Left forelimb (tissue), 1 donor: ENCODE measurements around the gene ZNF366.

Source experiments
- DNase-seq: peaks from one replicate; pipeline ENCODE4 v3.0.0-alpha.2; 2018; ENCODE audit warnings: low spot score

ZNF366 gene

DNA sequence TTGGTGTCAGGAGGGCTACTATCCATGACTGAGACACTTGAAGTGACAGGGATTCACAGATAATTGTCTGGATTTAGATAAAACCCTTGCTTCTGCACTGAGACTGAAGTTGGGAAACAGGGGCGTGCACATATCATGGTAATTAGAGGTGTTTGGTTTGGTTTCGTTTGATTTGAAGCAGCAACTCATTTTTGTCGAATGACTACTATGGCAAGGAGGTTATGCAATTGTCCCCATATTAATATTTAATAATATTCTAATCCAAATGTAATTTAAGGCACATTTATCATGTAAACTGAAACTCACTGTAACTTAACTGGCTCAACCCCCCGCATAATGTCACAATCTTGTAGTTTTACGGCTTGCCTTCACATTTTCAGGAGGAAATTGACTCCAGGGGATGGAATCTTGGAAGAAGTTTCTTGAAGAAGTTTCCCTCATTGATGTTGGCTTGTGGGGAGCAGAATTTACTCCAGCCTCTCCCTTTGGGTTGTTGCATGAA, 12.5 kb downstream of the ZNF366 start:
- no peak for DNase-seq

DNA sequence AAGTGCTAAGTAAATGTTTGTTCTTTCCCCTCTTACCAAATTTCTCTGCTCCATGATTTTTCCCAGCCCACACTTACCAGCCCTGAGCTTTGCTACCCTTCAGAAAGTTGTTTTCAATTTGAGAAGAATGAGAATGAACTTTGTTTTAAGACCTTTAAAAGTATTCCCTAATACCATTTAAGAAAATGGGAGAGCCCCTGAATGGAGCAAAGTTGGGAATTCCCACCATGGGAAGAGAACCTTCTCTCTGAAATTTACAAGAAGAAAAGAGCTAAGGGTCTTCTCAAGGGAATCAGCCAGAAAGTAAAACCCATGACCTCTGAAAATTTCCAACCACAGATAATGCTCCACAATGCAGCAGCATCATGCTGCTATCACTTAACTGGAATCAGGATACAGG, 17.7 kb downstream of the ZNF366 start:
- DNase-seq, result no peak

DNA sequence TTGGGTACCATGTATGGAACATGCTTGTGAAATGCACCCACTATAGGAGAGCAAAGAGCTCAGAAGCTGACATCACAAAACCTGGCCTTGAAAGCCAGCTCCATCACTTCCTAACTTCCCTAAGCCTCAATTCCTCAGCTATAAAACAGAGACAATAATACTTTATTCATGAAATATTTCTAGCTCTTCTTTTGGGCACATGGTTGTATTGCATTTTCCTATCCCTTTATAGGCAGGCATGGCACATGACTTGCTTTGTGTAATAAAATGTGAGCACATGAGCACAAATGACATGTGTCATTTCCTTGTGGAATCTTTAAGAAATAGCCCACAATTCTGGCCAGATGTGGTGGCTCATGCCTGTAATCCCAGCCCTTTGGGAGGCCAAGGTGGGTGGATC, 18.5 kb downstream of the ZNF366 start:
- DNase-seq, result no peak

DNA sequence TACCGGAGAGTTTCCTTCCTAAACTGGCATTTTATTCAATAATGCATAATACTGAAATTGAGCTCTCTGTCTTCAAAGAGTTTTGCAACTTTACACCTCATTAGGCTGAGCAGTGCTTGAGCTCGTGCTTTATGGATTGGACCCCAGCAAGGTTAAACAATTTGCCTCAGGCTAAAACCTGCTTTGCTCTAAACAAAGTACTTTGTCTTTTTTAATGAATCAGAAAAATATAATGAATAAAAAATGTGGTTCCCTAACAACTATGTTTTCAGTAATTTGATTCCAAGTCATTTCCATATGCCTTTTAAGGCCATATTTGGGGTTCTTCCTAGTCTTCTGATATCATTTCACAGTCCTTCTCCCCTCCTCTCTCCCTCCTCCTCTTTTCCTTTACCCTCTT, 20.0 kb downstream of the ZNF366 start:
- DNase-seq, result no peak

DNA sequence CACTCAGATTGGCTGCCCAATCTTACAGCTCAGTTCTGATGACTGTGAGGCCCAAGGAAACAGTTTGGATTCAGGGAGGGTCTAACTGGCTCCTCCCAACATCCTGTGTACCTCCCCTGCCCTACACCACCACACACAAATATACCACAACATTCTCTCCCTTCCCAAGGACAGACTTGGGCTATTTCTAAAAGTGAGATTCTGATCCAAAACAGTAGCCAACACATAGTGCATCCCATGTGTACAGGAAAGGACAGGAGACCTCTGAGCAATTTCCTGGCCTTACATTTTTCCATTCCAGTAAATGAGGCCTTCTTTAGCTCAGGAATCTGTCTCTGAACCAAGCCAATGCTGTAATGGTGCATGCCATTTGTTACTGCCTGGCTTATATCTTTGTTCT, 20.8 kb downstream of the ZNF366 start:
- DNase-seq, result no peak

DNA sequence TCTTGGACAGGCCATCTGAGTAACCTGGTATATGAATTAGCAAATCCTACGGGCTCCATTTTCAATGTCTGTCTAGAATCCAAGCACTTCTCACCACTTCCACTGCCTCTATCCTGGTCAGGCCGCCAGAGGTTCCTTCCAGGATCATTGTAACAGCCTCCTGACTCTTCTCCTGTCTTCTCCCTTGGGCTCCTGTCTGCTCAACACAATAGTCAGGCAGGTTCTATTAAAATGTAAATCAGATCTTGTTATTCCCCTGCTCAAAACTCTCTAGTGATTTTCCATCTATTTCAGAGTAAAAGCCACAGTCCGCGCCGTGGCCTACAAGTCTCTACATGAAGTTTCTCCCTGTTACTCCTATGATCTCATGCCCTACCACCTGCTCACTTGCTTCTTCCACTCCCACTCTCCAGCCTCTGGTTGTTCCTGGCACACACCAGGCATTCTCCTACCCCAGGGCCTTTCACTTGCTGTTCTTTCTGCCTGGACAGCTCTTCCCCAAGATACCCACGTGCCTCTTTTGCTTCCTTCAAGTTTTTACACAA, 21.7 kb downstream of the ZNF366 start:
- DNase-seq, result no peak

DNA sequence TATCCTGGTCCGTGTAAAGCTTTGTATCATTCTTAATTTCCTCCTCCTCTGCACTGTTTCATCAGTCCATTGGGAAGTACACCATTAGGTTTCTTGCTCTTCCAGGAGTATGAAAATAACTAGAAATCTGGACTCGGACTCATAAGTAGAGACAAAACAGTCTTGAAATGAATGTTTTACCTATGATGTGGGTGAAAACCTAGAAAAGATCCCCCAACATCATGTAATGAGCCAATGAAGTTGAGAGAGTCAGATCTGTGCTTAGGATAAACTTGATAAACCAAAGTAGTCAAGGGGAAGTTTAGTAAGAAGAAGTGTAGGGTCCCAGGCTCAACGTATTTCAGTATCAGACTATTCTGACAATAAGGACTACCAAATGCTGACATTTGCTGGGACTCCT, 25.2 kb downstream of the ZNF366 start:
- no peak for DNase-seq

DNA sequence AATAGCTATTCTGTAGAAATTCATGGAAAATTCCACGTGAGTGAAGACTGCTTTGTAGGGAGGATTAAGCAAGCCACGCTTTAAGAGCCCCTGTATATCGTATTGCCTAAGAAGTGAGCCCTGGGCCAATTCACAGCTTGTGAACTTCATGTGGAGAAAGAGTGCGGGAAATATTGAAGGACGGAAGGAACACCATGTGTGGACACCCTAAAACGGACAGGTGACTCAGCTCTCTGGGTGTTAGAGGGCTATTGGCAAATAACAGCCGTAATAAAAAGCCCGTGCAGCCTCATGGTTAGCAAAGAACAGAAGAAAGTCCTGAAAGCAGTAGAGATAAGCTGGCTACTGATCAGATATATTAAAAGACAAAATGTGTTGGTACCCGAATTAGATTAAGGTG, 26.4 kb downstream of the ZNF366 start:
- no peak for DNase-seq

DNA sequence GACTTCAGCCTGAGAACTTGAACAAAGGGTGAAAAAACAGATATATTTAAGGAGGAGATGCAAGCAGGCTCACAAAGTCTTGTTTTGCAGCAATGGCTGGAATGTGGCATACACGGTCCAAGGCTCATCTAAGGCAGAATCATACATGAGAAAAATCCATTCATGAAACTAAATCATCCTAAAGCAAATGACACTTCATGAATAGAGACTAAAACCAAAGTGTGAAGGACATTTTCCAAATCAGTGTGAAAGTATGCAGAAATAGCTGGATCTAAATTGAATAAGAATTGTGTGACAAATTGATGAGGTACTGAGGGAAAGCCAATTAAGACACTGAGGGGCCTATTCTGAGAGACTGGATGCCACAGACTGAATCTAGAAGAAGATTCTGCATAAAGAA, 27.3 kb downstream of the ZNF366 start:
- DNase-seq, result no peak

DNA sequence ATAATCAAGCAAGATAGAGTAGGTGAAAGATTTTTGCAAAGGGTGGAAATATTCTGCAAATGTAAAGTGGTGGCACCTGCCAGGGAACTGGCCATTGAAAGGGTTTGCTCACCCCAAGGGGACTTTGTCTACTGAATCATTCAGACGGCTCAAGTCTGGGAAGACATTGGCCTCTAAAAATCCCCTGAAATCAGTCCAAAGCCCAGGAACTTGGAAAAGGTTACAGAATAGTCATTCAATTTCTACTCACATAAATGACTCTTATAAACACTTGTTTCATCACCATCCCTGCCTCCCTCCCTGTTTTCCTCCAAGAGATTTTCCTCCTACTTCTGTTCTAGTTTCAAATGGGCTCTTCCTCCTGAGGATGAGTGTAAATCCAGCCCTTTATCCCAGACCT, 28.5 kb downstream of the ZNF366 start:
- no peak for DNase-seq

DNA sequence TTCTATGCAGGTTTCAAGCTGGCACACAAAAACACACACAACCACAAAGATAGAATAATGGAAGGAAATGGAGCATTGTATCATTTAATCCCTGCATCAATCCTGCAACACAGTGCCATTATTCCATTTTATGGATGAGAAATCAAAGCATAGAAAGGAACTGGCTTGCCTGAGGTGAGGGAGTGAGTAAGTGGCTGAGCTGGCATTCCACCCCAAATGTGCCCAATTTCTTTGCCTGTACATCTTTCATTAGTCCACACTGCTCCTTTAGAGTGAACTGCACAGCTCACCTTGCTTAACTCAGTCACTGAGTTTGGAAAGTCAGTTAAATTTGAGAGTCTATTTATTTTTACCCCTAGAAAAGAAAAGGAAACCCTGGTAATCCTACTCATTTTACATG, 28.9 kb downstream of the ZNF366 start:
- no peak for DNase-seq

DNA sequence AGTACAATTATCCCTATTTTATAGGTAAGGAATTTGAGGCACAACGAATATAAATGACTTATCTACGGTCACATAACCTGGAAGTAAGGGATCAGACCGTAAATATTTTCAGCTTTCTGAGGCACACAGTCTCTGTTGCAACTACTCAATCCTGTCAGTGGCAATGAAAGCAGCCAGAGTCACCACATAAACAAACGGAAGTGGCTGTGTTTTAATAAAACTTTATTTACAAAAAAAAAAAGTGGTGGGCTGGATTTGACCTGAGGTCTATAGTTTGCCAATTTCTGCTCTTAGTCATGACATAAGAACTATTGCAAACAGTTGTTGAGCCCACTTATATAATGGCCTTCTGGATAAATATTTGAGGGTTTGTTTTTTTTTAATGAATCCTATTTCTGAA, 29.6 kb downstream of the ZNF366 start:
- DNase-seq, result no peak

DNA sequence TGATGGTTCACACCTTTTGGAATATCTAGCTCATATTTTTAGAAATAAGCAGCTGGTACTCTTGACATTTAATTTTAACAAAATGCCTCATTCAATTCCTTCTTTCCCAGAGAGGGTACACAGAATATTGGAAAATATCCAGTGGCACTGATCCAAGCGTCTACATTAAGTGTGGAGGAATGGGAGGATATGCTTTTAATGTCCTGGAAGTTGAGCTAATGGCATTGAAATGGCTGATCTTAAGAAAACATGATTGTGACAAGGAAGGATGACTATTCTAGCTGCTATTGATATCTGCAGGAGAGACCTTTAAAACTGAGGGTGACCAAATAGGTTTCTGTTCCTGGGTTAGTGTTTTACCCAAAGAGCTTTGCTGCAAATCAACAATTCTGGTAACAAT, 30.0 kb downstream of the ZNF366 start:
- no peak for DNase-seq

DNA sequence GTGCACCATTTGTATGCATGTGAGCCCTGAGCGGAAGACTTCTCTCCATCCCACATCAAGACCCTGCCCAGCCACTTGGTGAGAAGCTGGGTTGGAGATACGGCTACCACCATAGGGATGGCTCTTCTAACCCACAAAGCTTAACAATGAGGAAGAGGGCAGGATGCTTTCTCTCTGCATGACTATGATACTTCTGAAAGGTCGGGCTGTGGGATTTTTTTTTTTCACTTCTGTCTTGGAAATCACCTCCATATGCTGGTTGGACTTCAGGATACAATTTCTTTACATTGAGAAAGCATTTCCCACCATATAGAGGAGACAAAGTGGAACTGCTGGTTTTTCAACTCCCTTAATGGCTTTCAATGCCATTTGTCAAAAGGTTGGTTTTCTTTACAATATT, 30.5 kb downstream of the ZNF366 start:
- no peak for DNase-seq

DNA sequence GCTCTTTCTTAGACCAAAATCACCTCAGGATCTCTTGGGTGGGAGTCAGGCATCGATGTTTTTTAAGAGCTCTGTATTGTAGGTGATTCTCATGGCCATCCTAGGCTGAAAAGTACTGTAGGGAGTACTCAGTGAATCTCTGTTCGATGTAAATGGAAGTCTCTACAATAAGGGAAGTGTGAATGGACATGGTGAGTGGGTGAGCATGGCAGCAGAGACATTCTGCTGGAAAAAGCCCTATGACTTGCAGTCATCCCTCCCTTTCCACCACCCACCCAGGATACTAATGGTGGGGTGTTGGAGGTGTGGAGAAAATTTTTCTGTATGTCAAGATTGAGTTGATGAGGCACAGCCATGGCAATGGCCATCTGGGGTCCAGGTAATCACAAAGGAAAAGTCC, 30.9 kb downstream of the ZNF366 start:
- DNase-seq, result no peak

DNA sequence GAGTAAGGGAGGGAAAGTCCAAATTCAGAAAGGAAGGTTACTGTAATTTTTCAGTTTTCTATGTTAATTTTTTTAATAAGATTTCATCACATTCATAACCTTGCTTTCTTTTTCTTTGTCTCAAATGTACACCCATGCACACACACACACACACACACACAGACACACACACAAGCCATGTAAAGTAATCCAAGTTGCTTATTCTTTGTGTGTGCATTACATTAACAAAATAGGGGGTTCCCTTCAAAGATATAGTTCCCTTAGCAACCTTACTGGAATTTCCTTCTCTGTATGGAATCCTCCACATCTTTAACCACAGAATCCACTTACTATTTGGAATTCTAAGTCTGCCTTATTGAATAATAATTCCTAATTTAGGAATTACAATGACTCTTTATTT, 32.7 kb downstream of the ZNF366 start:
- no peak for DNase-seq

DNA sequence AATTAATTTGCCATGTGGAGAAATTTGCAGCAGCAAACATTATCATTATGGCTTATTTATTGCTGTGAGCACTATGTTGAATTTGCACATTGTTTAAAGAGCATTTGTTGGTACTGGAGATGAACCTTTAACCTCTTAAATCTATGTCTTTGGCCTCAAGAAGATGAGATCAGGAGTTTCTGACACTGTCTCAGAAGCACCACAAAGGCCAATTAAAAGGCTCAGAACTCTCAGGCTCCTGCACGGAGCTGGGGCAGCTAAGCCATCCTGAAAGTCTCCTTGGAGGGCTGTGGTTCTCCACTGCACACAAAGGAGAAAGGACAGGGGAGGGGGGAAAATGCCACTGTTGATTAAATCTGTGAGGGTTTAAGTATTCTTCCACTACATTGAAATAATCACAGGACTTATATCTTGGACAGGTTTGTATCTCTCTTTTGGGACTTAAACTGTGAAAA, 33.1 kb downstream of the ZNF366 start:
- DNase-seq, result no peak

DNA sequence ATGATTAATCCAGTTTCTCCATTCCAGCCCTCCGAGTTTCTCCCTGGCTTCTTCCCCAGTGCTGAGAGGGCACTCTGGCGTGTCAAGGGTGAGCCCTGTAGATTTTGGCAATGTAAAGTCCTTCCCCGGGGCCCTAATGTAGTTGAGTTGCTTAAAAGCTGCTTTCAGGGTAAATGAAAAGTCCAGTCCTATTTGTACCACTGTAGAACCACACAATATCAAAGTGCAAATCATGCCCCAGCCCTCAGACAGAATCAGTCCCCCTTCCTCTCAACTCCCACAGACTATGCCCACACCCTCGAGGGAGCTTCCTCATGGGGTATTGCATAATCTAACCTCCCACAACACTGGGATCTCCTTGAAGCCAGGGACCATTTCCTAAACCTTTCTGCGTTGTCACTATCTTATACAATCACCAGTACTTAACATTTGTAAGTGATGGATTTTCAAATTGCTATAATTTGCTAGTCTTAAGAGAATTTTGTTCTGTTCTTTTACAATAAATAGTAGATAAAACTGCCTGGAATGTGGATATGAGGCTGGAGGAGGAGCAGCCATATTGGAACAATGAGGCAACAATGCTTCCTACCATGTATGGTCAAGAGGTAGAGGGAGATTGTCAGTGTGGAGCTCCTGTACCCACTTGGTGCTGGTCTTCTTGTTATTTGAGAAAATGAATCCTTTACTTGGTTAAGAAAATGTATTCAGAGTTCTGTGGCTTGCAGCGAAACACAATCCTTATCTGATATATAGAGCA, 34.4 kb downstream of the ZNF366 start:
- DNase-seq, result no peak

DNA sequence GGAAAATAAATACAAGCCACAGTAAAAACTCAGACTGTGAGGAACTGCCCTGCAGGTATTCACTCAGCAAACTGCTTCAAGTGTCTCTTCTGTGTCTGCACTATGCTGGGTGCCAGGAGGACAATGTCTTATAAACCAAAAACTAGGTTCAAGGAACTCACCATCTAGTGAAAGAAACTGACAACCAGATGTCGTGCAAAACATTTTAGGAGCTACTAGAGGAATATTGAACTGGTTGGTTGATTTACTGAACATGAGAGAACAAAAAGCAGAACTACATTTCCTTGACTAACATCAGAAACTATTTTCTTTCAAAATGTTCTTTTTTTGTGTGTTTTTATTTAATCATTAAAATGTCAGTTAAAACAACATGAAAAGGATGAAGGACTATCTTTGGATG, 35.2 kb downstream of the ZNF366 start:
- no peak for DNase-seq

DNA sequence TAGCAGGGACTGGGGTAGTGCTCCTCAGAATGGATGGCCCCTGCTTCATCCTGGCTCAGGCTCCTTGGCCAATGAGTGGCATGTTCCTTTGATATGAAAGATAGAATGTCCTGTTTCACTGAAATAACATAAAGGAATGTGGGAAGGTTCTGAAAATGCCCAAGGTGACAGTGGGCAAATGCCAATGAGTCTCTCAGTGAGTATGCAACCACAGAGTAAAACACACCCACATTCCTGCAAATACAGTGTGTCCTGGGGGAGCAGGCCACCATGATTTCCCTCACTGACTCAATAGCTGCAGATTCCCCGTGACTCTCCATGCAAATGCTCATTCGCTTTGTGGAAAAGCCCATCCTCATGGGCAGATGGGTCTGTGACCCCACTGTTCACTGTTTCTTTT, 36.4 kb downstream of the ZNF366 start:
- DNase-seq, result no peak

DNA sequence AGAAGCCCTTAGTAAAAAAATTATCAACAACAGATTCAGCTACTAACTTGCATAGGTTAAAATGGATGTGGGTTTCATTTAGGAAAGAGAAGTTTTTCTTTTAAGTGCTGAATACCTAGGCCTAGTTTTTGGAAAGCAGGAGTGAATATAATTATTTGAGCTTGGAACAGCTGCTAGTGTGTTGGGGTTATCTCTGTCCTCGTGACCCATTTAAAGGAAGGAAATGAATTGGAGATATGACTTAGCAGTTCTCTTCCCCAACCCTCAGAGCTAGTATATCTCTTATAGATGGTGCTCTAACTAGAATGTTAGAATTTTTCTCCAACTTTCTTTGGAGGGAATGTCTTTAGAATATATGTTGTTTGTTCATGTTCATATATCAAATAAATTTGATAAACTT, 38.6 kb downstream of the ZNF366 start:
- no peak for DNase-seq

DNA sequence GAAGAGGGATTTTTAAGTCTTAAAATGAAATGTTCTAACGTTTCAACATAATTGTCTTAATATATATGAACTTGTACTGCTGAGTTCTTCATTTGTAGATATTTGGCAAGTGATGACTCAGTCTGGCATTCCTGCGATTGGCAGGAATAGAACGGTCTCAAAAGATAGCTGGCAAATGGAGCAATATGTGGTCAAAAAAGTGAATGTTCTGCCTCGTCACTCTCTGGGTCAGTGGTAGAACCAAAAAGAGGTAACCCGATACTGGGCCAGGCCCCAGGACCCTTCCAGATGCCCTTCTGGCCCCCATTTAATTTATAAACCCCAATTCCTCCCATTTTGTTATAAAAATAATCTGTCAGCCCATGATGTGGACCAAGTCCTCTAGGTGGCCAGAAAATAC, 39.2 kb downstream of the ZNF366 start:
- DNase-seq, result no peak

DNA sequence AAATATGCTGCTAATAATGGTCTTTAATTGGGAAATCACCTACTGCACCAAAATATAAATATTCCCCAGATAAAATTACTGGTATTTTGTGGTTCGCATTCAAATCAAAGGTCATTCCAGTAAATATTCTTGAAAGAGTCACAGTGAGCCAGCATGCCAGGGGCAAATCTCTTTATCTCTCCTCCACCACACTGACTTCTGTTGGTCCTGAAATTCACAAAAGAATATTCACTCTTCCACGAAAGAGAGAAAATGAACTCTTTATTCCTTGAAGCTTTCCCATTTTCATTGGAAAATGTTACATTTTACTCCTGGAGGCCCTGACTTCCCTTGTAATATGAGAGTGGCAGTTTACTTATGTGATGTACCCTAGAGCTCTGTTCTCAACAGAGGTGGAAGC, 39.7 kb downstream of the ZNF366 start:
- no peak for DNase-seq
